GM19238 (cell line): Measurements from ENCODE around the gene SLC7A4.
"Not testable (repeated sequence)": the region's sequence is repeated elsewhere in the genome, so short reads cannot be mapped to it uniquely, and the experiment has no call there.

Source experiments
- DNase-seq: peaks from one replicate; pipeline ENCODE4 v3.0.0; 2011; ENCODE audit warnings: low spot score; ENCODE audit not compliant: insufficient read length

Gene SLC7A4, protein sequence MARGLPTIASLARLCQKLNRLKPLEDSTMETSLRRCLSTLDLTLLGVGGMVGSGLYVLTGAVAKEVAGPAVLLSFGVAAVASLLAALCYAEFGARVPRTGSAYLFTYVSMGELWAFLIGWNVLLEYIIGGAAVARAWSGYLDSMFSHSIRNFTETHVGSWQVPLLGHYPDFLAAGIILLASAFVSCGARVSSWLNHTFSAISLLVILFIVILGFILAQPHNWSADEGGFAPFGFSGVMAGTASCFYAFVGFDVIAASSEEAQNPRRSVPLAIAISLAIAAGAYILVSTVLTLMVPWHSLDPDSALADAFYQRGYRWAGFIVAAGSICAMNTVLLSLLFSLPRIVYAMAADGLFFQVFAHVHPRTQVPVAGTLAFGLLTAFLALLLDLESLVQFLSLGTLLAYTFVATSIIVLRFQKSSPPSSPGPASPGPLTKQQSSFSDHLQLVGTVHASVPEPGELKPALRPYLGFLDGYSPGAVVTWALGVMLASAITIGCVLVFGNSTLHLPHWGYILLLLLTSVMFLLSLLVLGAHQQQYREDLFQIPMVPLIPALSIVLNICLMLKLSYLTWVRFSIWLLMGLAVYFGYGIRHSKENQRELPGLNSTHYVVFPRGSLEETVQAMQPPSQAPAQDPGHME

DNA sequence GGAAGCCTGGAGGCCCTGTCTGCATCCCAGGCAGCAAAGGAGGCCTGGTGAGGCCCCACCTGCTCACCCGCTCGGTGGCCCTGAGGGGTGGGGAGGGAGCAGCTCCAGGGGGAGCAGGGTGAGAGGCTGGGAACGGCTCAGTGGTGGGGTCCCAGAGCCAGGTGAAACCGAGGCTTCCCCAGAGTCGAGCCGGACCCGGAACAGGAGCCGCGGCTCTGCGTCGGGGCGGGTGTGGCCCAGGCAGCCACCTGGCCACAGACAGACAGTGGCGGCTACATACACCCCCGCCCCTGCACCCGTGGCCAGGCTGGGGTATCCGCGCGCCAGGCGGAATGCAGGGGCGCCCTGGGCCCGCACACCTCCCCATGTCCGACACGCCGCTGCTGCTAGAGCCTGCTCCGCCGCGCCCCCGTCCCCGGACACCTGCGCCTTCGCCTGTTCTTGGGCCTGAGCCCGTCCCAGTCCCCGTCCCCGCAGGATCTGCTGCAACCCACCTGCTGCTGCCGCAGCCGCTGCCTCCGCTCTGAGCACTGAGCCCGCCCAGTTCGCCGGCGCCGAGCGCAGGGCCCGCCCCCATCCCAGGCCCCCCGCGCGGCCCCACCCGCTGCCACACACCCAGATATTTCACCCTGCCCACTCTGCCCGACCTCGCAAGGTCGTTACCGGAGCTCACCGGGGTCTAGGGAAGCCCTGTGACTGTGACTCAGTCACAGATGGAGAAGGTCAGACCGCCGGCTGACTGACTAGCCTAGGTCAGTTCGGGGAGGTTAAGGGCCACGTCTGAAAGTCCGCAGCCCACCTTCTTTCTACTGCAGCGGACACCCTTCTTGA is at the start of gene SLC7A4:
SLC7A4 (minus strand) TSS at position 525 of the 831 bp plus-strand sequence. CDS start 749 bp downstream, outside the sequence.
- DNase-seq, result no peak

DNA sequence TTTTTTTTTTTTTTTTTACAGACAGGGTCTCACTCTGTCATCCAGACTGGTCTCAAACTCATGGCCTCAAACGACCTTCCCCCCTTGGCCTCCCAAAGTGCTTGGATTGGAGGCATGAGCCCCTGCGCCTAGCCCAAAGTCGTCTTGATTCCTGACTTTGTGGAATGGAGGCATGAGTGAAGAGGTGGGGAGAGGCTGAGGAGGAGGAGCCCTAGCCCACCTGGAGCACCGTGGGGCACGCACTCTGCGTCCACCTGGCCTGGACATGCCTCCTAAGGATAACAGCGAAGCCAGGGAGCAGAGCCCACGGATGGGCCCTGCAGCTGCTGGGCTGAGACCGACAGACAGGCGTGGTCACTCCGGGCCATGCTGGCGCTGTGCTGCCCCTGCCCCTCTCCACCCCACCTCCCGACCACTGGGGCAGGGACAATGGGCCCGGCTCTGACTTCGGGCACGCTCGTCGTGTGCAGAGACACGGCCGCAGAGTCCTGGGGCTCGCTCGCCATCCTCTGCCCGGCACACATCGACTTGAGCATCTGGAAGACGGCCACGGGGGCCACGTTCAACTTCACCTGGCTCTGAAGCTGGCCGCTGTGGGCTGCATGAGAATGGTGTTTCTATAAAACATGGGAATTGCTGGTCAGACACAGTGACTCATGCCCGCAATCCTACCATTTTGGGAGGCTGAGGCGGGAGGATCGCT is 48.2 kb upstream of the SLC7A4 start:
- no peak for DNase-seq

DNA sequence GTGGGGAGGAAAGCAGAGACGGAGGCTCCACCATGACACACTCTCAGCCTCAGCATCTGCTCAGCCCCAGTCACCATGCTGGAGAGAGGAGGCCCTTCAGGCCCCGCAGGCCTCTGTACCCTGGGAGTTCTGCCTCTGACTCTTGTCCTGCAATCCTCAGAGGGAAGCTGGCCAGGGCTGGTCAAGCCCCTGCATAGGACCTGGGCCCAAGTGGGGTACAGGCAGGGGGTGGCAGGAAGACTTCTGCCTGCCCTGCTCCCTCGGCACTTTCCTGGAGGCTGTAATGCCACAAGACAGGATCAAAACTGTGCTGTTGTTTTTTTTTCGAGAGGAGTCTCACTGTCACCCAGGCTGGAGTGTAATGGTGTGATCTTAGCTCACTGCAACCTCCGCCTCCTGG is 47.1 kb upstream of the SLC7A4 start:
- DNase-seq, result no peak

DNA sequence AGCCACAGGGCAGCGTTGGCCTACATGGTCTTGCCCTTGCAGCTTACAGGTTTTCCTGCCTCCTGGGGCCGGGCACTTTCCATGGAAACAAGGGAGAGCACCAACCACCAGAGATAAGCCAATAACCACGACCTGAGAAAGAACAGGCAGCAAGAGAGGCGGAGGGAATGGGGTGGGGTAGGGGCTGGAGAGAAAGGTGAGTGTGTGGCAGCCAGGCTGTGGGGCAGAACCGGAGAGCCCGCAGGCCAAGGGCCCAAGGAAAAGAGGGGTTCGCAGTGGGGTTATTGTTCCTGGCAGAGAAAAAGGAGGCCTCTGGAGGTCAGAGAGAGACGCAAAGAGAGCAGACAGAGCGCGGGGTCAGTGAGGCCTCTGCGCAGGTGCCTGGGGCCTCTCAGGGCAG is 46.6 kb upstream of the SLC7A4 start:
- no peak for DNase-seq

DNA sequence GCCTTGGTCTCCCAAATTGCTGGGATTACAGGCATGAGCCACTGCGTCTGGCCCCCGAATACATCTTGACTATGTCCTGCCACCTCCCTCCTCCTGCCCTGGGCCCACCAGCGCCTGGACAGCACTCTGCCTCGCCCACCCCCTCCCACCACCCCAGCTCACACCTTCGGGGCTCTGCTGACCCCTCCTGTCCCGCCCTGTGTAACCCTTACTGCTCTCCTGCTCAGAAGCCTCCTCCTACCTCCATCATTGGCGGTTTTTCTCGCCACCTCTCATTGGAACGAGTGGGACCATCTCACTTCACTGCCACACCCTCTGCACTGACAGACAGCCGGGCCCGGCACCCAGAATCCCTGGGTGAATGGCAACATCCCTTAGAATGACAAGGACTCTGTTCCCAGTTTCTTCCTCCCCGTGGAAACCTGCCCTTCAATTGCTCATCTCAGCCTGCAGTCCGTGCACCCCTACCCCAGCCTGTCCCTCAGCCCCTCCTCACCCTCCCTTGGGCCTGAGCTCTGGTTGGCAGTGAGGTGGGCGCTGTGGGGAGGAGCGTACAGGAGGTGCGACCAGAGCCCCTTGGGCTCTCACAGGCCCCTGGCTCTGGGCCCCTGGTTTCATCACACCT is 45.6 kb upstream of the SLC7A4 start:
- DNase-seq, result no peak

DNA sequence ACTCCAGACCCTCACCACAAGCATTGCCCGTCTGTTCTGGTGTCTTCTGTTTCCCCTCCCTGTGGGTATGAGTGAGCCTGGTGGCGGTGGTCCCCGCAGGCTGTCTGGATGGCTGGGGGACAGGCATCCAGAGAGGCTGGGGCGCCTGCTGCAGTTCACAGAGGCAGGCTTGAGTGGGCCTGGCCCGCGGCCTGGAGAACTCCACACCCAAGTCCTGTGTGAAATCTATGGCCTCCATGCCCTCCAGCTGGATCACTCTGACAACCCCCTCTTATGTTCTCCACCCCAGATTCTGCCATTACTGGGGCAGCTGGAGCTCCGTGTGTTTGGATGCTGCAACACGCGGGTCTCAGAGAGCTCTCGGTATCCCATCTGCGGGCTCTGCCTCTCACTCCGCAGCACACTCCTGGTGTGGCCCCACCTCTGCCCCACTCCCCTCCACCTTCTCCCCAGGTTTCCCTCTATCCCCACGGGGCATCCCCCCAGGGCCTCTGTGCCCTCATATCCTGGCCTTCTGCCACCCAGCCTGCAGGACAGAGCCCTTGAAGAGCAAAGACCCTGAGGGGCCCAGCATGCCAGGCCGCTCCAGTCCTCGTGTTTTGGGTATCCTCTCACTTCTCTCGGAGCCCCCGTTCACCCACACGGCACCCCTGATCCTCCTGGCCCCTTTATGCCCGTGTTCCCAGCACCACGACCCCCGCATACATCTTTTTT is 44.7 kb upstream of the SLC7A4 start:
- no peak for DNase-seq

DNA sequence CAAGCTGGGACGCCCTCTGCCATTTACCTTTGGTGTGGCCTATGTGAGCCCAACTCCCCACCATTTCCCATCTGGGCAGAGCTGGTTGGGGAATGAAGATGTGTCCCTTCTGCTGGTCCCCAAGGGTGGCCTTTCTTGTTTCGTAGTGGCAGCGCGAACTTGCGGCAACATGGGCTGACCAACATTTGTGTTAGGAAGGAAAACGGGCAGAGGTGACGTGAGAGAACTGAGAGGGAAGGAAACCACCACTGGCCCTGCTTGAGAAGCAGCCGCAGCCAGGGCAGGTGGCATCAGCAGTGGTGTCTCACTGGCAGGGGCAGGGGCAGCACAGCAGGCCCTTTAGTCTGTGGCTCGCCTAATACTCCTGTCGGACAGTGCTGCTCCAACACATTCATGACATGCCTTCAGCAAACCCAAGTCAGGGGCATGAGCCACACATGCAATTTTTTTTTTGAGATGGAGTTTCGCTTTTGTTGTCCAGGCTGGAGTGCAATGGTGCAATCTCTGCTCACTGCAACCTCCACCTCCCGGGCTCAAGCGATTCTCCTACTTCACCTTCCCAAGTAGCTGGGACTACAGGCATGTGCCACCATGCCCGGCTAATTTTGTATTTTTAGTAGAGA is 43.3 kb upstream of the SLC7A4 start:
- DNase-seq, result no peak

DNA sequence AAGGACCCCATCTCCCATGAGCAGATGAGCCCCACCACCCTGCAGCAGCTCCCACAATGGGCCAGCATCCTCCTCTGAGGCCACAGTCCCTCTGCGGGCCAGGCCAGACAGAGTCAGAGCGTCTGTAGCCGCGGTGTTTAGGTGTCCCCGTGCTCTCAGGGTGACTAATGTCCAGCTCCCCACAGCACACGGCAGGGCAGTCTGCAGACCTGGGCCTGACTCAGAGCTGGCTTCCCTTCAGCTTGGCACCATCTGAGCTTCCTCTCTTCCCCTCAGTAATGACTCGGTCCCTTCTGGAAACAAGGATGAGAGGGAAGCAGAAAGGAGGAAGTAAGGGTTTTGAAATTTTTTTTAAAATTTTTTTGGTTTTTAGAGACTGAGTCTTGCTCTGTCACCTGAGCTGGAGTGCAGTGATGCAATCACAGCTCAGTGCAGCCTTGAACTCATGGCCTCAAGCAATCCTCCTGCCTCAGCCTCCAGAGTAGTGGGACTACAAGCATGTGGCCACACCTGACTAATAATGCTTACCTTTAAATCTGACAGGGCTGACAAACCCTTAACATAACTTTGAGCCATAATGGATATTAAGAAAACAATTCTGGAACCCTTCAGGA is 41.8 kb upstream of the SLC7A4 start:
- no peak for DNase-seq

DNA sequence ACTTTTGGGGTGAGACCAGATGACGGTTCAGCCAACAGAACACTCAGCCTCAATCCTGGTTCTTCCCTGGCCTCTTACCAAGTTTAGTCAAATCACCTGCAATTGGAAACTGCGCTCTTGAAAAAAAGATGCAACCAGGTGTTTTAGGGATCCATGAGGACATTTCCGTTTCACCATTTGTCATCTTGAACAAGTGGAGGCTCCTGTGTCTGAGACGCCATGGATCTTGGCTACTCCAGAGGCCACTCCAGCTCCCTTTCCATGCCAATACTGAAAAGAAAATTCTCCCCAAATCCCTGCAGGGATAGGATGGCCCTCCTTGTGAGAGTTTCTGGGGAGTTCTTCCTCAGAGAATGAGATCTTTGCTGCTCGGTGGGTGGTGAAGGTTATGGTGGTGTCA is 41.1 kb upstream of the SLC7A4 start:
- DNase-seq, result no peak

DNA sequence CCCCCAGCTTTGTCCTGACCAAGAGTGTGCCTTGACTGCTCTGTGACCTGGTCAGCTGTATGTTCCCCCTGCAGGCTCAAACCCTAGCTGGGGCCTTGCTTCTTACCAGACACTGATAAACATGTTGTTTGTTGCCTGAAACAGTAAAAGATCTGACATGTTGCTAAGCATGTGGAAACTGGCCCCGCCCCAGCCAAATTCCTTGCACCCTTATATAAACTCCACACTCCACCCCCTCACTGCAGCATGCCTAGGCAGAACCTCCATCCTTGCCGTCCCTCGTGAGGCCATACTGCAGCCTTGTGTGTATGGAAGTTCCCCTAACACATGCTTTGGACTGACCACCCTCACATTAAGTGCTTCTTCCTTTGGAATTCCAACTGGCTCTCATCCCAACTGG is 40.7 kb upstream of the SLC7A4 start:
- no peak for DNase-seq

DNA sequence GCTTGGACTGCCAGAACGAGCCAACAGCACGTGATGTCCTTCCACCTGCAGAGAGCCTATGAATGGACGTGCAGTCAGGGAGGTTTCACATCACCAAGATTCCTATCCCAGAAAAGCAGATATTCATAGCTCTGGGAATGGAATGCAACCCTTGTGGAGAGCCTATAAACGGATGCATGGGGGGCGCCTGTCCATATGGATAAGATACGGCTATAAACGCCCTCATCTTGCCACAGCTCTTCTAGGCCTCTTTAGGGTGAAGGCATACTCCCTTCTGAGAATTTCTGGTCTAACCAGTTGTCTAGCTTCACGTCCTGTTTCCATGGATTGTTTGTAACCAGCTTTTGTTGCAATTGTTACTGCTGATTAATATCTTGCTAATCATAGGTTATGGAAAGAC is 39.4 kb upstream of the SLC7A4 start:
- not testable (repeated sequence) for DNase-seq

DNA sequence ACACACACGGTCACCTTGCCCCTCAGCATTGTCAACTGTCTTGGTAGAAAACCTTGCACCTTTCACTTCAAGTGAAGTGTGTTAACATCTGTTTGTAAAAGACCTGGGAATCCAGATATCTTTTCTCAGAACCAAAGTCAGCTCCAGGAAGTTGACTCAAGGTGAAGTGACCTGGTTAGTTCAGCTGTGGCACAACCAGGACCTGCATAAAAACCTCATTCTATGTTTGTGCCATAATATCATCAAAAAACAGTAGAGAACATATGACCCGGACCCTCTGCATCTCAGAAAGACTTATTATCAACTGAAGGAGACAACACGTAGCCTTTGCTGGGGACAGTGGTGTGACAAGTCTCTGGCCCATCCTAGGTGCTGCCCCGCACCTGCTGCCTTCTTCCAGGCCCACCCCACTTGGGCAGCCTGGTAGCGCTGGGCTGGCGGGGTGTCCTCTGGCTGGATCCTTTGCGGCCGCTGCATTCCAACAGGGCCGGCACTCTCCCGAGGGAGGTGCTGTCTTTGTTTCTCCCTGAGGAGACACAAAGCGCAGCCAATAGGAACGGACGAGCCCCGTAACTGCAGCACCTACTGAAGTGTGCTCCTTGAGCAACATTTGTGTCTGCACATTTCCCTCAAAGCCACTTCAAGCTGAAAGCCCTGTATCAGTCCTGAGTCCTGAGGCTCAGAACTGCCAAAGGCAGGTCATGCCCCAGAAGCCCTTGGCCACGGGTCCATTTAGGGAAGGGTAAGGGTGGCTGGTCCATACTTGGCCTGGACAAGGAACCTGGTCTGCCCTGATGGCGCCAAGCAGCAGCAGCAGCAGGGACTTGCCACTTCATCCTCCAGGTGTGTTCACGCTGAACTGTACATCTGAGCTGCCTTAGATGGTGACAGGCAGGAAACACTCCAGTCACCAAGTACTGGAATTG is 38.6 kb upstream of the SLC7A4 start:
- DNase-seq, result no peak

DNA sequence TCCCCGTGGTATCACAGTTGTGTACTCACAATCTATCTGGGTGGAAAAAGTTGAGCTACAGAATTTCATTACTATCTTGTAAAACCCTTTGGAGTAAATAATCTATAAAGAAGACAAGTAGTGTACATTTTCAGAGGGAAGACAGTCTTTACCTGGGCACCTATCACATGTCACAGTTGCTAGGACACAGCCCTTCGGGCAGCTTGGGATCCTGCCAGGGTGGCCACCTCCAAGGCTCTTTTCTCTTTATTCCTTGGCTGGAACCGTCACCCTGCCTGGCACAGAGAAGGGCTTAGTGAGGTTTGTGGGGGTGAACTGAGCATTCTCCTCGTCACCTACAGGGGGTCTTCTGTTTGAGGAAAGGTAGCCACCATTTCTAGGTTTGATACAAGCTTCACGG is 37.0 kb upstream of the SLC7A4 start:
- DNase-seq, result no peak

DNA sequence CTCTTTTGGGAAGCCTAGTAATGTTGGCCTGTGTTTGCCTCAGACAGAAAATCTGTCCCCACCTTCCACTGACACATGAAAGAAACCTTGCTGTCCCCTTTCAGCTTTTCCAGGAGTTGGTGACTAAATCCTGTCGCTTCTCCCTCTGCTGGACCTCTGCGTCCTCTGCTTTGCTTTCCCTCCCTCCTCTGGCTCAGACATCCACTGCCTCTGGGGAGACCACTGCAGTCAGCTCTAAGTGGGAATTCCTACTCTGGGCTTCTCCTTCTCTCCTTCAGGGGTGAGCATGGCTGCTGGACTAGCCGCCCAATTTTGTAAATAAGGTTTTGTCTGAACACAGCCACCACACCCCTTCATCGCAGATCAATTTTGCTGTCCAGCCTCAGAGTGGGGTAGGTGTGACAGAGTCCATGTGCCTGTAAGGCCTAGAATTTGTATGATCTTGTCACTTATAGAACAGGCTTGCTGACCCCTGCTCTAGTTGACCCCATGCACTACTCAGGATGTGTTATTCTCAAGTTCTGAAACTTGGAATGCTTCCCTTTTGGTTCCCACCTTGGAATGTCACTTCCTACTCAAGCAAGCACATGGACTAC is 36.4 kb upstream of the SLC7A4 start:
- no peak for DNase-seq

DNA sequence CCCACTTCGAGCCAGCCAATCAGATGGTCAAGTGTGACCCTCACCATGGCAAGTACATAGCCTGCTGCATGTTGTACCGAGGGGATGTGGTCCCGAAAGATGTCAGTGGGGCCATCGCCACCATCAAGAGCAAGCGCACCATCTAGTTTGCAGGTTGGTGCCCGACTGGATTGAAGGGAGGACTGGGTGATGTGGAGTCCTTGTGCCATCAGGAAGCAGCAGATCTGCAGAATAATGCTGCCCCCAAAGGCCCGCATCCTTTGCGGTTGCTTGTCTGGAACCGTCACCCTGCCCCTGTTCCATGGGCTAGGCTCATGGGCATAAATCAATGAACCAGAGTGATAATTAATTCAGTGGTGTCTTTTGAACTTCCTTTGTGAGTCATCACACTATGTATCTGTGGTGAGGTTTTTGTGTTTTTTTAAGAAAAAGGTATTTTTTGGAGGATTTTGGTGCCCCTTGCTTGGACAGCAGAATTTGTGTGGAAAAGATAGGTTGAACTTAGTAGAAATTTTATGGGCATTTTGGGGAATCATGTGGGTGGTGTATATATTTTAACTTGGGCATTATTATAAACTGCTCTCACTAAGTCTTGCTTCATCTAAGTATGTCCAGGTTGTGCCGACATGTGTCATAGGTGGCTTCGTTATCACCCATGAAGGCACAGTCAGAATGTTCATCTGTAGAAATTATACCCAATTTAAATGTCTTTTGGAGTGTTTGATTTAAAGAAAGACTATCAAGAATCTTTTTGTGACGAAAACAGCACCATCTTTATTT is 35.7 kb upstream of the SLC7A4 start:
- DNase-seq, result no peak

DNA sequence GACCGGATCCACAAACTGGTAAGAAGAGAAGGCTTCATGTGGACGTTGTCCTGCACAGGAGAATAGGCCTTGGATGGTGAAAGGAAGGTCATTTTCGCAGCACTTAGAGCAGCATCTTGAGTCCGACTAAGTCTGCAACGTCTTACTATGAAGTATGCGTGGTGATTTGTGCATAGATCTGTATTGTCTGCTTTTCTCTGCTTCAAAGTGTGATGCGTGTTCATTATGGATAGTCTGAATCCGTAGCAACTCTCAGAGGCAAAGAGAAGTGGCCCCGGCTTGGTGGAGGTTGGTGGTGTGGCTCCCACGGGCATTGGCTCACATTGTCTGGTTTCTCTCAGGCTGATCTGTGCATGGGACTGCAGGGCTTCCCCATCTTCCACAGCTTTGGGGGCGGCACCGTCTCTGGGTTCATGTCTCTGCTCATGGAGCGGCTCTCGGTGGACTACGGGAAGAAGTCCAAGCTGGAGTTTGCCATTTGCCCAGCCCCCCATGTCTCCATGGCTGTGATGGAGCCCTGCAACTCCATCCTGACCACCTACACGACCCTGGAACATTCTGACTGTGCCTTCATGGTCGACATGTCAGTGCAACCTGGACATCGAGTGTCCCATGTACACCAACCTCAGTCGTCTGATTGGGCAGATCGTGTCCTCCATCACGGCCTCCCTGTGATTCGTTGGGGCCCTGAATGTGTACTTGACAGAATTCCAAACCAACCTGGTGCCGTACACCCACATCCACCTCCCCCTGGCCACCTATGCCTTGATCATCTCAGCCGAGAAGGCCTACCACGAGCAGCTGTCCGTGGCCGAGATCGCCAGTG is 34.9 kb upstream of the SLC7A4 start:
- DNase-seq, result no peak
